NCI-H1436 (cell line): ENCODE data around the gene NME4.
"Not testable (repeated sequence)": the region's sequence is repeated elsewhere in the genome, so short reads cannot be mapped to it uniquely, and the experiment has no call there.

ENCODE experiments used
- DNase-seq: peaks from one replicate; lab custom pipeline; 2025; lab: John Stamatoyannopoulos, UW

NME4 gene

DNA sequence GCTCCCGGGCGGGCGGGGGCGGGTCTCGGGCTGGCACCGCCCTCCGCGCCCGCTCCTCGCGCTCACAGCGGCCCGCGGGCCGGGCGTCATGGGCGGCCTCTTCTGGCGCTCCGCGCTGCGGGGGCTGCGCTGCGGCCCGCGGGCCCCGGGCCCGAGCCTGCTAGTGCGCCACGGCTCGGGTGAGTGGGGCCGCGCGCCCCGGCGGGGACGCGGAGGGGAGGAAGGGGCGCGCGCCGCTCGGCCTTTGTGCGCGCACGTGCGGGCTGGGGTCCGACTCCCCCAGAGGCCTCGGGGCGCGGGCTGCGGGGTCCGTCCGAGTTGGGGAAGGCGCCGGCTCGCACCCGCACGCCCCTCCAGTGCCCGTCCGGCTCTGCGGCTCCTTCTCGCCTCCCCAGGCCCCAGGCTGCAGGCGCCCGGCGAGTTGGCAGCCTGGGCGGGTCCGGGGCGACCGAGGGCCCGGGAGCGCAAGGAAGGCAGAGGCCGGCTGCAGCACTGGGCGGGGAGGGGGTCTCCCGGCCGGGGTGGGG lies at the start of gene NME4:
Gene NME4 (plus strand): TSS at position 65 of the 527 bp plus-strand sequence. CDS start 24 bp downstream, at position 89.
- peak; percentile 35 for DNase-seq

DNA sequence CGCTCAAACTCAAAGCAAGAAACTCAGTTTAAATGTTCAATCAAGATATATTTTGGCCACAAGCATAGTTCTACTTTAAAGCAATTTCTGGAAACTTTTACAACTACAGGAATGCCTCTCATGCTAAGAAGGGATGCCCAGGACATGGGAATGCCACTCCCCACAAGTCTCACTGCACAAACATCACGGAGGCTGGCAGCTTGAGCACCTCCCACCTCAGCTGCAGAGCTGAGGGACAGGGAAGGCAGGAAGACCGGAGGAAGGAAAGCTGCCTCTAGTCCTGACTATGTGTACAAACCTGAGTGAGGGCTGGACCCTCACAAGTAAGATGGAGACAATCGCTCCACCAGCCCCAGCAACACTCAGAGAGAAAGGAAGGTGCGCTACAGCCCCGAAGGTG lies 49.8 kb upstream of the NME4 start:
- DNase-seq: no peak

DNA sequence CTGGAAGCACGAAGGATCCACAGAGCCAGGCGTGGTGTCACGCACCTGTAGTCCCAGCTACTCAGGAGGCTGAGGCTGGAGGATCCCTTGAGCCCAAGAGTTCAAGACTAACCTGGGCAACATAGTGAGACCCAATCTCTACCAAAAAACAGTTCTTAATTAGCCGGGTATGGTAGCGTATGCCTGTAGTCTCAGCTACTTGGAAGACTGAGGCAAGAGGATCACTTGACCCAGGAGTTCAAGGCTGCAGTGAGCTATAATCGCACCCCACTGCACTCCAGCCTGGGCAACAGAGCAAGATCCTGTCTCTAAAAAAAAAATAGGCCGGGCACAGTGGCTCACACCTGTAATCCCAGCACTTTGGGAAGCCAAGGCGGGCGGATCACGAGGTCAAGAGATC lies 48.5 kb upstream of the NME4 start:
- DNase-seq: not testable (repeated sequence)

DNA sequence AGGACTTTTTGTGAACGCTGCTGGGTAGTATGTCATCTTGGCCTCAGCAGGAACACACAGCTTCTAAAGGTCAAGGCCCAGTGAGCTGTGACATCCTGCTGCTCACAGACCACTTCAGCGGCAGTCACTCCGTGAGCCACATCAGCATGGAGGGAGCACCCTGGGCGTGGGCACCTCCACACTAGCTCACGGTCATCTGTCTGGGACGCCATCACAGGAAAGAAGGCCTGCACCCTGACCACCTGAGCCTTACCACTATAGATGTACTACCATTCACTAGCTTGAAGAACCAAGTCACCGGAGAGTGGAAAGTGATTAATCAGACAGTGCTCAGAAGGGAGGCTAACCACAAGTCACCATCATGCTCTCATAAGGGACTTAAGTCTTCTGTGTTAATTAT lies 47.8 kb upstream of the NME4 start:
- no peak for DNase-seq

DNA sequence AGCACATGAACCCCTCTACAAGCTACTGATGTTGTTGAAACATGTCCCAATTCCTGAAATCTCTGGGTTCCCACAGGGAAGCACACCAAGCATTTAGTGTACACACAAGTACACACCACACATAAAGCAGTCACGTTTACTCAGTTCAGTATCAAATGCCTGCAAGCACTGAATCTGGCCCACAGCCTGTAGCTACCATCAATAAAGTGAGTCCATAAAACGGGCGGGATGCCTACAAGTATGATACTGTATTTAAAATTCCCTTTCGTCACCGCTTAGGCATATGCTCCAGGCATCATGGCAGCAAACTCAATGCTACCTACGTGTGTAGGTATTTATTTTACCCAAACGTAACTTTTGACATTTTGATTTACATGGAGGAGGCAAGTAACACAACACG lies 46.8 kb upstream of the NME4 start:
- DNase-seq: no peak

DNA sequence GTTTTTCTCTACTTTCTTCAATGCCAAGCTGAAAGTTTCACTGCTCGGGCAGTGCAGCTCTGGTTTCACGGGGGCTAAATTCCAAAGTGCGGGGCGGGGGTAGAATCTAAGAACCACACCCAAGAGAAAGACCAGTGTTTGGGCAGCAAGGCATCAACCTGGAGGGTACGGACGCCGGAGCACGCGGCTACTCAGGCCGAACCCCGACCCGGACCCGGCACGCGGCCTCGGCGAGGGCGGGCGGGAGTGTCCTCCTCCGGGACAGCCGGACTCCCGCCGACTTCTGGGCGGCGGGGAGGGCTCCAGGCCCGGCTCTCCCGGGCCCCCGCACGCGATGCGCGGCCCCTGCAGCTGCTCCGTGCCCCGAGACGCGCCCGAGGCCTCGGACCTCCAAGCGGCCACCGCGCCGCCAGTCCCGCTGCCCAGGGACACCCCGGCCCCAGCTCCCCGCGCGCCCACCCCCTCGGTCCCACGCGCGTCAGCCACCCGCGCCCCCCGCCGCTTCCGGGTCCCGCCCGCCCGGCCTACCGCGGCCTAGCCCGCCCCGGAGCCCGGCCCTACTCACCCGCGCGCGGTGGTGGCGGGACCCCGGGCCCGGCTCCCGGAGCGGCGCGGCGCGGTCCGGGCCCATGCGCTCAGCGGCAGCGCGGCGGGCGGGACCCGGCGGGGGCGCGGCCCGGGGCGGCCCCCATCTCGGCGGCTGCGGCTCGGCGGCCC lies 45.0 kb upstream of the NME4 start:
- no peak for DNase-seq

DNA sequence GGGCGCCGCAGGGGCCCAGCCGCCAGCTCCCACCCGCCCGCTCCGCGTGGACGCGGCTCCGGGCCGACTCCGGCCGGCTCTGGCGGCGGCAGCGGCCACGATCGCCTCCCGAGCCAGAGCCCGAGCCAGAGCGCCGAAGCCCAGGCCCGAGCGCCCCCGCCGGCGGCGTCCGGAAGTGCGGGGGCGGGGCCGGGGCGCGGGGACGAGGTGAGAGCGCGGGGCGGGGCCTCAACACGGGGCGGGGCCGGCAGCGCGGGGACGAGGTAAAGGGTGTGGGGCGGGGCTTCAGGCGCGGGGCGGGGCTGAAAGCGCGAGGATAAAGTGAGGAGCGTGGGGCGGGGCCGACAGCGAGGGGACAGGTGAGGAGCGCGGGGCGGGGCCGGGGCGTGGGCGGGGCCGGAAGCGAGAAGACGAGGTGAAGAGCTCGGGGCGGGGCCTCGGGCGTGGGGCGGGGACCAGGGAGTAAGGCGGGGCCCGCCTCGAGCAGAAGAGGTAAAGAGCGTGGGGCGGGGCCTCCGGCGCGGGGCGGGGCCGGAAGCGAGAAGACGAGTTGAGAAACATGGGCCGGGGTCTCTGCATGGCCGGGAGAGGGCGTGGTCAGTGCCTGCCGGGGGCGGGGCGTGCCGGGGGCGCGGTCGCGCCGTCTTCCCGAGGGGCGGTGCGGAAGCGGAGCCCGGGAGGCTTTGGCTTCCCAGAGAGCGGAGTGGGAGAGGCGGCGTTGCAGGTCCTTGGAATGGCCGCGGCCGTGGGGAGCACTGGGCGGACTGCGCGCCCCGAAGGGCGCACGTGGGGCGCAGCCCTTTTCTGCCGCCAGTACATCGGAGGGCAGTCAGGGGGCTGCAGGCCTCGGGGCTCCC lies 44.2 kb upstream of the NME4 start, which contains the start of gene AXIN1:
Gene AXIN1 (minus strand): TSS at position 177 of the 857 bp plus-strand sequence. CDS start 5,698 bp downstream, outside the sequence.
- peak; percentile 98 for DNase-seq

DNA sequence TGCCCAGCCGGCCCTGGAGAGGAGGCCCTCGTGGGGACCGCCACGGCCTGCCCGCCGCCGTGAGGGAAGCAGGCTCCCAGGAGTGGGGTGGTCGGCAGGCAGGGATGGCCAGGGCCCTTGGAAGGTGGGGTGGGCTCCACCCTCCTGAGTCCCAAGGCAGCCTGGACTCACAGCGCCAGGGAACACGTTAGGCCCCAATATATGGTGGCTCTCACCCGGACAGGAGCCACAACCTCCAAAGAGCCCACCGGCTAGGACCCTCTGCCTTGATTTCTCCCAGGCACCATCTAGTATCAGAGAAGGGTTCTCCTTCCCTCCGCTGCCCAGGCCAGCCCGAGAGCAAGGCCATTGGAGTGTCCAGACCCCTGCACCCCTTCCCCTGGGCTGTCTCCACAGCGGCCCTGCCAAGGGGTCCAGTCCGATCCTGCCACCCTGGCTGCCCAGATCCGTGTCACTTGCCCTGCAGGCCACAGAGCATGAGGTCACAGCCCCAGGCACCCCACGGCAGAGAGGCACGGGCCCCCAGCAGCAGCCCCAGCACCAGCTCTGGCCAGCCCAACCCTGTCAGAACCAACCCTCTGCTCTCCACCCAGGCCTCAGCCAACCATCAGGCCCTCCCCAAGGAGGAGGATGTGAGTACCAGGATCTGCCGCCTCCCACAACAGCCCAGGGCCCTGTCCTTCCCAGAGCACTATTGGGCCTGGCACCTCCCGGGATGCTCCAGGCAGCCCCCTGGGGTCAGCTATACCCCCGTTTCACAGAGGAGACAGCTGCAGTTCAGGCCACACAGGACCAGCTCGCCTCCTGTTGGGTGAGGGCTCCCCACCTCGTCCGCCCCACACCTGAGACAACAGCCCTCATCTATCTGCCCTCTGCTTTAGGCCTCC lies 43.4 kb upstream of the NME4 start:
- DNase-seq: no peak

DNA sequence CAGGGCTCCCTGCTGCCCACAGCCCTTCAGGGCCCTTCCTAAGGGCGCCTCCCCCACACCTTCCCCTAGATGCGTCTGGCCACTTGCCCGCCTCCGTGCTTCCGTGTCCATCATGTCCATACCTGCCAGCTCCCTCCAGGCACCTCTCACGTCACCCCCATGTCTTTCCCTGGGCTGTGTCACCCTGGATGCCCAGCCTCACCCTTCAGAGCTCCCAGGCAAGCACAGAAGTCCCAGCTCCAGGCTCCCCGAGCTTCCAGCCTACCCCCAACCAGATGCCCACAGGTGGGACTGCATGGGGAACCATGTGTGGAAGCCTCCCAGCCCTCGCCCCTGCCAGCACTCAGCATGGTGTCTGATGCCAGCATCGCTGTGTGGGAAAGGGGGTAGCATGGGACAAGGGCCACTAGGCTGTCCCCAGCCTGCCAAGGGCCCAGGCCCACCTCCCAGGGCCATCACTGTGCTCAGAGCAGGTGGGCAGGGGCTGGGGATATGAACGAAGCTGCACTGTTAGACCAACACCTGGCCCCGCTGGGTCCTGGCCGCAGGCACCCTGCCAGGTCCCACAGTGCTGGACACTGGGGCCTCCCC lies 42.6 kb upstream of the NME4 start:
- no peak for DNase-seq

DNA sequence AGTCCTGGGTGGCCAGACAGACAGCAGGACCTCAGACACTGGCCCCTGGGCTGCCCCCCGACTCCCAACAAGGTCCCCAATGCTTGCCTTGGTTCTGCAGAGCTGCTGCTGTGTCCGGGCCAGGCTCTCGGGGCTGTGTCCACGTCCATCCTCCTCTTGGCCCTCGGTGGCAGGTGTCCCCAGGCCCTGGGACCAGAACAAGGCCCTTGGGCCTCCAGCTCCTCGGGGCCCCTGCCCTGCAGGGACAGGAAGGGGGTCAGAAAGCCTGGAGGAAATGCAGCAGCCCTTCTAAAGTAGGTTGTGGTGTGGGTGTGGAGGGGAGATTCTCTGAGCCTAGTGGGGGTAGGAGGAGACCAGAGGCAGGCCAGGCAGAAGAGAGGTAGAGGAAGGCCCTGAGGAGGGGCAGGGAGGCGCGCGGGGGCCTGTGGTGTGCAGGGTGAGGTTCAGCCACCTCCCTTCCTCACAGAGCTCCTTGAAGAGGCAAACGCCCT lies 42.0 kb upstream of the NME4 start:
- no peak for DNase-seq

DNA sequence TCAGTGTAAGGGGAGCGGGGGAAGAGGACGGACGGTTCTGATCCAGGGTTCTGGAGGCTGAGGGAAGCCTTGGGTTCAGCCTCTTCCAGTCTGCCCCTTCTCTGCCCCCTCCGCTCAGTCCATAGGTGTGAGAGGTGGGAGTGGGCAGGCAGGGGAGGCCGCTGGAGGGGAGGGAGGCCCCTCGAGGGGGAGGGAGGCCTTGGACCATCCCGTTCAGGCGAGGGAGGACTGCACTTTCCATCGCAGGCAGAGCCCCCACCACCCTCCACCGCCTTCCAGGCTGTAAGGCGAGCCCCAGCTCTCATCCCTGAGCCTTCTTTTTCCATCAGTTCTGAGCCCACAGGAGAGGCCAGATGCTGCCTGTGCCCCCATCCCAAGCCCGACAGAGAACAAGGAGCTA lies 40.3 kb upstream of the NME4 start:
- no peak for DNase-seq

DNA sequence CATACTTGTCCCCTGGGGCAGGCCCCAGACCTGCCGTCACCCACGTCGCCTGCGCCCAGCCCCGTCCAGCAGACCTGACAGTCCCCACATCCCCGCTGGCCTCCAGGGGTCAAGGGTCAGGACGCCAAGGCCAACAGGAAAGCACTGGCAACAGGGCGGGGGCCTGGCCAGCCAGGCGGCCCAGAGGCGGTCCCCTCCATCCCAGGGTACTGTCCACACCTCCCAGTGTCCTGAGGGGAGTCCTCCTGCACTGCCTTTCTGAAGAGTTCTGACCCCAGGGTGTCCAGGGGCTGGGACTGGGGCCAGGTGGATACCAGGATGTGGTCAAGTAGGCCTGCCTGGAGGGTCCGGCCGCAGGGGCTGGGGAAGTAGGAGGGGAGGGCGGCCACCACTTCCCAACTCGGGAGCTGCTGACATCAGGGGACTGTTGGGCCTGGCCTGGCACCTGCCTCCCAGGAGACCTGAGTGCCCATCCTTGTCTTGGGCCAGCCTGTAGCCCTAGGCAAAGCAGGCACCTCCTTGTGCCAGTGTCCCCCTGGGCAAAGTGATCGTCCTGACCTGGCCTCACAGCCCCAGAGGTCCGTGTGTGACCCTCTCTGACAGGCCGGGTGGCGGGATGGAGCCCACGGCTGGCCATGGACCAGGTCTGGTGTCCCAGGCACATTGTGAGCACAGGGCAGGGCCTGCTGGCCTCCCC lies 37.8 kb upstream of the NME4 start:
- no peak for DNase-seq

DNA sequence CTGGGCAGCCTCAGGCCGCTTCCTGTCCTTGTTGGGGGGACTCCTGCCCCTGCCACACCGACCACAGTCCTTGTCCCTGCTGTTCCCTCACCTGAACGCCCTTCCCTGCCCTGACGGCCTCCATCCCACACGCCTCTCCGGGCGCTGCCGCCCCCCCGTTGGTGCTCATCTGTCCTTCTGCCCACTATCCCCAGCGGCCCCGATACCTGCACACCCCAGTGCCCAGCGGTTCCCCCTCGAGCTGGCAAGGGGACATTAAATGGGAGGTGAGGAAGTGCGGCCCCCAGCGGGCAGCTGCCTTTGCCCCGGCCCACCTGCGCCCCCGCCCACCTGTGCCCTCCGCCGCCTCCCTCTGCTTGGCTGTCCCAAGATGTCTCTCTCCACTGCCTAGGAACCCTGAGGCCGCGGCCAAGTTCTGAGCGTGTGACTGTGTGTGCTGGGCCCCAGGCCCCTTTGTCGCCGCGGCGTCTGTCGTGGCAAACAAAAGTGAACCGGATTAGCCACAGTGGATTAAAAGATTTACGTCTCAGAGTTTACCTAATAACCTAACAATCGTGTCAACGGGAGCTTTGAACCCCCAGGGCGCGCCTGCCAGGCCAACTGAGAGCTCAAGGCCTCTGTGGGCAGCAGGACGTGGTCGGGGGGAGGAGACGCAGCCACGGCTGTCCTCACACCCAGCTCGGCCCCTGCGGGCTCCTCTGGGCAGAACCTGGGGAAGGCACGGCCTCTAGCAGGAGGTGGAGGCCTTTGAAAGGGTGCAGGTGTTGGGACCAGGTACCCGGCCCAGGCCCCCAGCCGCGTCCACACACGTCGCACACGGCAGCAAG lies 36.9 kb upstream of the NME4 start:
- no peak for DNase-seq

DNA sequence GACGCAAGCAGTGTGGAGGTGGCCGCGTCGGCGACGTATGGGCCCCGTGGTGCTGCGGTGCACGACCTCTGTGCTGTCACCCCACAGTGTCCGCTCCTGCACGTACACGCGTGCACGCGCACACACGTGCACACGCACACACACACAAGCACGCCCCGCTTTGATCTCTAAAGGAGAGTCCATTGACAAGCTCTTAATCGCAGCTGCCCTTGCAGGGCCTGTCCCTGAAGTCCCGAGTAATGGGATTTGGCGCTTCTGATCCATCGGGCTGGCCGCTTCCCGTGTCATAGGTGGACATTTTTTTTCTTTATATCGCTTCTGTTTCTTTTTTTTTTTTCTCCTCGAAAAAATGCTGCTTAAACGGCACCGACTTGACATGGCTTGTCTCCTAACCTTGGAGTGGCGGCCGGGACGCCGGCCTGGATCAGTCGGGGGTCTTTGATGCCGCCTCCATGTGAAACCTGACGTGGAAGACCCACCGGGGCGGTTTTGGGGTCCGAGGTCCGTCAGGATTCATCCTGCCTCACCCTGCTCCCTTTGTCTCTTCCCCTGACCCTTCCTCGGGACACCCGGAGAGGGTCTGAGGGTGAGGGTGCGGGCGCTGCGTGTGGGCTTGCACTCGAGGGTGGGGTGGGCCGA lies 36.2 kb upstream of the NME4 start:
- DNase-seq: no peak

DNA sequence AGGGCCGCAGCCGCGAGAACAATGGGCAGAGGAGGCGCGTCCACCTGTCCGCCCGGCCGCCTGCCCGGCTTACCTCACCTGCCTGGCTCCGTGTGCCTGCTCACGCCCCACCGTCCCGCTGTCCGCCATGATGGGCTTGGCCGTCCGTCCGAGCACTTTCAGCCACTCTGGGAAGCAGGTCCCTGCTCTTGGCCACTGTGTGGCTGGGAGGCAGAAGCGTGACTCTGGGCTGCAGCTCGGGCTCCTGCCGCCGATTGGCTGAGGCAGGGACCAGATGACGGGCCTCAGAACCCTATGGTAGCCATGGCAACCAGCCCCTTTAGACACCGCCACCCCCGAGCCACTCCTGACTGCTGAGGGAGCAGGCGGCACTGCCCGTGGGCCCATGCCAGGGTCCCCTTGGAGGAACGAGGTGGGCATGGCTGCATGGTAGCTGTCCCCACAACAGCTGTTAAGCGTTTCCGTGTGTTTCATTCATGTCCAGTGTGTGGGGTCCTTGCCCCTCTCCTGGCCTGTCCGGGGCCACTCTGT lies 35.6 kb upstream of the NME4 start:
- no peak for DNase-seq

DNA sequence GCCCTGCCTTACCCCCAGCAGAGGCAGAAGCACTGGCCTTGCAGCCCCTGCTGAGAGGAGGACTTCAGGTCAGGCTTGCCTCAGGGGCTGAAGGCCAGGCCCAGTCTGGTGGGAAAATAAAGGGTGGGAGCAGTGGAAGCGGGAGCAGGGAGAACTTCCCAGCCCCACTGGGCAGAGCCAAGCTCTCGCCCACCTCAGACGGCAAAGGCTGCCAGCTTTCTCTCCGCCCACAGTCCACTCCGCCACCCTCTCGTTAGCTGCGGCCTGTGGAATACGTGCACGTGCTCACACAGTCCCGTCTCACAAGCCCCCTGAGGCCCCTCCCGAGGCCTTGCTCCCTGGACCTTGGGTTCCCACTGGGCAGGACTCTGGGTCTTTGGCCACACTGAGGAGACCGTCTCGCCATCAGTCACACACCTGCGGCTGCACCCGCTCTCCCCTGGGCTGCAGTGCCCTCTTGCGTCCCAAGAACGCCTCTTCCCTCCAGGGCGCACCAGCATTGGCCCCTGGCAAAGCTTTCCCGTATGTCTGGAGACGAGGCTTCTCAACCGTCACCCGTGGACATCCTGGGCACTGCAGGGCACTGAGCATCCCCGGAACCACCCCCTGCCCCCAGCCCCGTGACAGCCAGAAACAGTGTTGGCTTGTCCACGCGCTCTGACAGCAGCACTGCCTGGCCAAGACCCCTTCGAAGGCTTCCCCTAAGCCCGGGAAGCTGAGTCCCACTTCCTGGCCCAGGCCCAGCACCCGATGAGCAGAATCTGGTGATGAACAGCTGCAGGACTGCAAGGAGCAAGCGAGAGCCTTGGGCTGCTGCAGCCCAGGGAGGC lies 34.9 kb upstream of the NME4 start:
- DNase-seq: peak; percentile 80

DNA sequence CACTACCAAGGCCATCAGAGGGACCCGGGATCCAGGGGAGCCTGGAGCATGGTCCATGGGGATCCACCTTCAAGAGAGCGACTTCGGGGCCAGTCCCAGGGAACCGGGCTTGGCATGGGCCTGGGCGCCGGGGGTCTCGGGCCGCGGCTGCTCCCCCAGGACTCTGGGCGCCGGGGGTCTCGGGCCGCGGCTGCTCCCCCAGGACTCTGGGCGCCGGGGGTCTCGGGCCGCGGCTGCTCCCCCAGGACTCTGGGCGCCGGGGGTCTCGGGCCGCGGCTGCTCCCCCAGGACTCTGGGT lies 34.3 kb upstream of the NME4 start:
- not testable (repeated sequence) for DNase-seq

DNA sequence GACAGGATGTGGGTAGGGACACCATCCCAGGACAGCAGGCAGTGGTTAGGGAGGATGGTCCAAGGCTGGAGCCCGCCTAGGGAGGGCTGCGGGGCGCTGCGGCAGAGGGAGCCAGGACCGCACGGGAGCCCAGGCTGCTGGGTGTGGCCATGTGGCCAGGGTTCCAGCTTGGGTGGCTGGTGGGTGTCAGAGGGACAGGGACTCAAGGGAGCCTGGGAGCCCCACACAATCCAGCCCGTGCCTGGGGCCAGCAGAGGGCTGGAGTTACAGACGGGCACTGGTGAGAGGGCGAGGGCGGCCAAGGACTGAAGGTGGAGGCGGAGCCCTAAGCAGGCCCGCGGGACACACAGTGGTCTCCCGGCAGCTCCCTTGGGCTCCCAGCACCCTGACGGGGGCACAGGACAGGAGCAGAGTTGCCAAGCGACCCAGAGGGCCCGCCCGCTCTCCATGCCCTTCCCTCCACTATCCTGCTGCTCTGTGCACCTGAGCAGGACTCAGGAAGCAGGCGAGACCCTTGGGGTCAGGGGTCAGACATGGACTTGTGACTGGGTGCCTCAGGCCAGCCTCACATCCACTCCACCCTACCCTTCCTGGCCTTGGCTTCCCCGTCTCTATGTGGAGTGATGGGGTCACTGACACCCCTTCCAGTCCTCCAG lies 33.8 kb upstream of the NME4 start:
- DNase-seq: no peak
